ENCODE measurements around the gene NQO2.

DNA sequence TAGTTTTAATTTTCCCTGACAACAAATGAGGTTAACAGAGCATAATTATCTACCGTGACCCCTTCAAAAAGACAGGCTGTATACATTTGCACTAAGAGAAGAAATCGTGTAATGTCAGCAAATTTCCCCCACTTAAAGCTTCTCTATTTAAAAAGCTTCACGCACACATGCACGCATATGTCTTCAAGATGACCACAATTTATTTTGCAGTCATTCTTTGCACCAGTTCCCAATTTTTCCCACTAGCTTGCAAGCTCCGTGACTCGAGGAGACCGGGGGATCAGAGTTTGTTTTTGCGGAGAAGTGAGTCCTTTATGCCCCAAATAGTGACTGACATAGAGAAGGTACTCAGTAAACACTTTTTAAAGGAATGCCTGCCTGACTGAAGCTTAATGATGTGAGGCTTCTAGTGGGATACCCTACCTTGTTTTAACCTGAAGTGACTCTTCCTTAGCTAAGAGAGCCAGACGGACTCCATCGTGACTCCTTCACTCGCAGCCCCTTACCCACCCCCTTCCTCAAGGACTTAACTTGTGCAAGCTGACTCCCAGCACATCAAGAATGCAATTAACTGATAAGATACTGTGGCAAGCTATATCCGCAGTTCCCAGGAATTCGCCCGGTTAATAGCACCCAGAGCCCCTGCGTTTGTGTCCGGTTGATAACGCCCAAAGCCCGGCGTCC is 9.3 kb upstream of the NQO2 start:
- TF ChIP-seq, protein P1, sequence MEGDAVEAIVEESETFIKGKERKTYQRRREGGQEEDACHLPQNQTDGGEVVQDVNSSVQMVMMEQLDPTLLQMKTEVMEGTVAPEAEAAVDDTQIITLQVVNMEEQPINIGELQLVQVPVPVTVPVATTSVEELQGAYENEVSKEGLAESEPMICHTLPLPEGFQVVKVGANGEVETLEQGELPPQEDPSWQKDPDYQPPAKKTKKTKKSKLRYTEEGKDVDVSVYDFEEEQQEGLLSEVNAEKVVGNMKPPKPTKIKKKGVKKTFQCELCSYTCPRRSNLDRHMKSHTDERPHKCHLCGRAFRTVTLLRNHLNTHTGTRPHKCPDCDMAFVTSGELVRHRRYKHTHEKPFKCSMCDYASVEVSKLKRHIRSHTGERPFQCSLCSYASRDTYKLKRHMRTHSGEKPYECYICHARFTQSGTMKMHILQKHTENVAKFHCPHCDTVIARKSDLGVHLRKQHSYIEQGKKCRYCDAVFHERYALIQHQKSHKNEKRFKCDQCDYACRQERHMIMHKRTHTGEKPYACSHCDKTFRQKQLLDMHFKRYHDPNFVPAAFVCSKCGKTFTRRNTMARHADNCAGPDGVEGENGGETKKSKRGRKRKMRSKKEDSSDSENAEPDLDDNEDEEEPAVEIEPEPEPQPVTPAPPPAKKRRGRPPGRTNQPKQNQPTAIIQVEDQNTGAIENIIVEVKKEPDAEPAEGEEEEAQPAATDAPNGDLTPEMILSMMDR (IDR thresholded peaks at IDR 0.05; ENCODE audit: low read length), result no peak
- TF ChIP-seq EZH2 (IDR thresholded peaks at IDR 0.05; ENCODE audit: borderline replicate concordance, low read length), result no peak
